T-helper 22 cell (primary cell): ENCODE results near the gene RTF1.
"Not testable (repeated sequence)": the region's sequence is repeated elsewhere in the genome, so short reads cannot be mapped to it uniquely, and the experiment has no call there.

Experiments used
- DNase-seq: peaks from one replicate; pipeline ENCODE4 v3.0.0-alpha.2; 2020; ENCODE audit warnings: low read depth

RTF1 gene

GRCh38 chr15:41416742-41417417 is at the start of gene RTF1:
Gene RTF1 (plus strand): TSS chr15:41417095. CDS start chr15:41417116, 21 bp downstream.
- DNase-seq: peak; percentile 89

GRCh38 chr15:41367418-41367817 is 49.5 kb upstream of the RTF1 start:
- DNase-seq: no peak

- no peak for DNase-seq
Measured at GRCh38 chr15:41377978-41378377, 38.9 kb upstream of the RTF1 start.

- not testable (repeated sequence) for DNase-seq
Measured at GRCh38 chr15:41383974-41384749, 32.7 kb upstream of the RTF1 start.

GRCh38 chr15:41387646-41388045 is 29.2 kb upstream of the RTF1 start:
- DNase-seq: no peak

GRCh38 chr15:41392659-41393058 is 24.2 kb upstream of the RTF1 start:
- DNase-seq: no peak

GRCh38 chr15:41394924-41395323 is 22.0 kb upstream of the RTF1 start:
- DNase-seq: no peak

GRCh38 chr15:41396111-41396510 is 20.8 kb upstream of the RTF1 start:
- no peak for DNase-seq

GRCh38 chr15:41401904-41402267 is 15.0 kb upstream of the RTF1 start:
- DNase-seq: no peak

DNA sequence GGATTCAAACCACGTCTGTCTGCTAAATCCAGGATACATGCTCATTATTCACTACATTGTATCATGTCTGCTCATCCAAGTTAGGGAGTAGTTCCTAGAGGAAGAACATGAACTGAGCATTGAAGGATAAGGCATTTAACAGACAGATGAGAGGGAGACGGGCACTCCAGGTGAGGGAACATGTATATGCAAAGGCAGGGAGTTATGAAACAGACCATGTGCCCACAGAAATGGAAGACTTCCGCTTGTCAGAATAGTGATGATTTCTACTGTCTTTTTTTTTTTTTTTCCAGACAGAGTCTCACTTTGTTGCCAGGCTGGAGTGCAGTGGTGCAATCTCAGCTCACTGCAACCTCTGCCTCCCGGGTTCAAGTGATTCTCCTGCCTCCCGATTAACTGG is 9.6 kb upstream of the RTF1 start:
- DNase-seq: no peak

- no peak for DNase-seq
Measured at GRCh38 chr15:41408234-41408641, 8.7 kb upstream of the RTF1 start.

DNA sequence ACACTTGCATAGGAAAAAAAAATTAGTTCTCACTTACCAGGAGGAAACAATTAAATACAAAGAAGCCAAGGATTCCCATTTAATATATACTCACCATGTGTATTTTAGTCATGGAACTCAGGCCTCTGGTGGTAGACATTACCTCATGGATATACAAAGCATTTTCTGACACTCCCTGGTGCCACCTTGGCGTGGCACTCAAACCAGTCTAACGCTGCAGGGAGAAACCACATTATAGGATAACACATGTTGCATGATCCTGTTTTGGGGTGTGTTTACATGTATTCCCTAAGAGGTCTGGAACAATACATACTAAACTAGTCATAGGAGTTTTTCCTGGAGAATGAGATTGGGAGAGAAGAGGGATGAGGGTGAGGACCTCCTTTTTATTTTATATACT is 5.9 kb upstream of the RTF1 start:
- DNase-seq: no peak

DNA sequence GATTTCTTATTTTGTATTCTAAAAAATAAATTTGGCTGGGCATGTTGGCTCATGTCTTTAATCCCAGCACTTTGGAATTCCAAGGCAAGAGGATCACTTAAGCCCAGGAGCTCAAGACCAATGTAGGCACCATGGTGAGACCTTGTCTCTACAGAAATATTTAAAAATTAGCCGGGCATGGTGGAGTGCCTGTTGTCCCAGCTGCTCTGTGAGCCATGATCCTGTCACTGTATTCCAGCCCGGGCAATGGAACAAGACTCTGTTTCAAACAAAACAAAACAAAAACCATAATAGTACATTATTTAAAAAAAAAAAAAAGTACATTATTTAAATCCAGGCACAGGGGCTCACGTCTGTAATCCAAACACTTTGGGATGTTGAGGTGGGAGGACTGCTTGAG is 5.5 kb upstream of the RTF1 start:
- DNase-seq: no peak

- no peak for DNase-seq
Measured at GRCh38 chr15:41416128-41416741, 660 bp upstream of the RTF1 start.

- DNase-seq: peak; percentile 14
Measured at GRCh38 chr15:41417418-41418195, 712 bp downstream of the RTF1 start.

DNA sequence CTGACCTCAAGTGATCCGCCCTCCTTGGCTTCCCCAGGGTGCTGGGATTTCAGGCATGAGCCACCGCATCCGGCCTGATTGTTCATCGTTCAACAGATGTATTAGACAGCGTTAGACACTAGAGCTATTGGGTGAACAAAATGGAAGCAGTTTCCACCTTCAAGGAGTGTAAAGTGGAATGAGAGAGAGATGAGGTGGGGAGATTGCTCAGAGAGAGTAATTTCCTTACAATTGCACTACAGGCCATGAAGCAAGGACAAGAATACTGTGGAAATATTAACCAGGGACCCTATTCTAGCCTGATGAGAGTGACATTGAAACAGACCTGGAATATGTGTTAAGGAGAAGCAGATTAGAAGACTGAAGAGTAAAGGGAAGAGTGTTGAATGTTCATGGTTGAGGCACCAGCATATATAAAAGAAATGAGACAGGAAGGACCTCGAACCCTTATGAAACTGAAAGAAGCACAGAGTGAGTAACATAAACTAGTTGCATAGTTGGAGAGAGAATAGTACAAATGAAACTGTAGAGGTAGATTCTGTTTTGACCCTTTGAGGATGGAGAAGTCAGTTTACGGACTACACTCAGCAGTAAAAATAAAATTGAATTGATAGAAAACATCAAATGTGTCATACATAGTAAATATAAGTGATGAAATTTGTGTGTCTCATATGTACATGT is 7.2 kb downstream of the RTF1 start:
- DNase-seq: no peak

DNA sequence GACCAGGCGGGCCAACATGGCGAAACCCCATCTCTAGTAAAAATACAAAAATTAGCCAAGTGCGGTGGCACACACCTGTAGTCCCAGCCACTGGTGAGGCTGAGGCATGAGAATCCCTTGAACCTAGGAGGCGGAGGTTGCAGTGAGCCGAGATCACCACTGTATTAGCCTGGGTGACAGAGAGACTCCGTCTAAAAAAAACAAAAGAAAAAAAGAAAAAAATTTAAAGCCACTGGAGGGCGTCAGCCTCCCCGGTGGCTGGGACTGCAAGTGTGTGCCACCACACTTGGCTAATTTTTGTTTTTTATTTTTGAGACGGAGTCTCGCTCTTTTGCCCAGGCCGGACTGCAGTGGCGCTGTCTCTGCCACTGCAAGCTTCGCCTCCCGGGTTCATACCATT is 7.9 kb downstream of the RTF1 start:
- DNase-seq: no peak

- not testable (repeated sequence) for DNase-seq
Measured at GRCh38 chr15:41425907-41426306, 9.0 kb downstream of the RTF1 start.

DNA sequence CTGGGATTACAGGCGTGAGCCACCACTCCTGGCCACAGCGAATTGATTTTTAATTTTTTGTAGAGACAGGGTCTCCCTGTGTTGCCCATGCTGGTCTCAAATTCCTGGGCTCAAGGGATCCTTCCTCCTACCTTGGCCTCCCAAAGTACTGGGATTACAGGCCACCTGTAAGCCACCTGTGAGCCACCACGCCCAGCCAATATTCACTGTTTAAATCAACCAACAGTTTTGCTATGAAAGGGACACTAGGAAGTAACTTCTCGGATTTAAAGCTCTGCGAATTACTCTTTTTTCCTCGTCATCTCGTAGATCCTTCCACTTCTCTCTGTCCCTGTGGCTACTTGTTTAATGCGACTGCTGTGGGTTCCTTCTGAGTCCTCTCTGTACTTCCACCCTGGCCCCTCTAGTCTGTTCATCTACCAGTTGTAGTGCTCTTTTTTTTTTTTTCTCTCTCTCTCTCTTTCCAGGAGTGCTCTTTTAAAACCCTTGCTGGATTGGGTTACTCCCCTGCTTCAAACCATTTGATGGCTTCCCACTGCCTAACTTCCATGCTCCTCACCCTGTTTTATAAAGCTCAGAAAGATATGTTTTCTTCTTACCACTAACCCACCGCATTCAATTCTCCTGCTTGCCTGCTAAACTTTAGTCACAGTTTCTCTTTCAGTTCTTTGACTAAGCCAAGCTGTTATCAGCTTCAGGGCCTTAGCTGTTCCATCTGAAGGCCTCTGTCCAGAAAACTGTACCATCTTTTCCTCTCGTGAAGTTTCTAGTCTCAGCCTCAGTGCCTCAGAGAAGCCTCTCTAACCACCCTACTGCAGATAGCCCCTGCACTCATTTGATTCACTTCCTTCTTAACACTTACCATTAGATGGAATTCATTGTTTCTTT is 12.4 kb downstream of the RTF1 start:
- DNase-seq: no peak

GRCh38 chr15:41435037-41435786 is 18.3 kb downstream of the RTF1 start:
- DNase-seq: no peak
